Eye (tissue), 1 donor: ENCODE data around the gene UNC93B1.
A peak's percentile ranks its signal among the peaks of the same experiment; 100 is the strongest.
"Not testable (repeated sequence)": the region's sequence is repeated elsewhere in the genome, so short reads cannot be mapped to it uniquely, and the experiment has no call there.

Experiments used
- DNase-seq: peaks from one replicate; pipeline ENCODE4 v3.0.0-alpha.2; 2015

The UNC93B1 gene

DNA sequence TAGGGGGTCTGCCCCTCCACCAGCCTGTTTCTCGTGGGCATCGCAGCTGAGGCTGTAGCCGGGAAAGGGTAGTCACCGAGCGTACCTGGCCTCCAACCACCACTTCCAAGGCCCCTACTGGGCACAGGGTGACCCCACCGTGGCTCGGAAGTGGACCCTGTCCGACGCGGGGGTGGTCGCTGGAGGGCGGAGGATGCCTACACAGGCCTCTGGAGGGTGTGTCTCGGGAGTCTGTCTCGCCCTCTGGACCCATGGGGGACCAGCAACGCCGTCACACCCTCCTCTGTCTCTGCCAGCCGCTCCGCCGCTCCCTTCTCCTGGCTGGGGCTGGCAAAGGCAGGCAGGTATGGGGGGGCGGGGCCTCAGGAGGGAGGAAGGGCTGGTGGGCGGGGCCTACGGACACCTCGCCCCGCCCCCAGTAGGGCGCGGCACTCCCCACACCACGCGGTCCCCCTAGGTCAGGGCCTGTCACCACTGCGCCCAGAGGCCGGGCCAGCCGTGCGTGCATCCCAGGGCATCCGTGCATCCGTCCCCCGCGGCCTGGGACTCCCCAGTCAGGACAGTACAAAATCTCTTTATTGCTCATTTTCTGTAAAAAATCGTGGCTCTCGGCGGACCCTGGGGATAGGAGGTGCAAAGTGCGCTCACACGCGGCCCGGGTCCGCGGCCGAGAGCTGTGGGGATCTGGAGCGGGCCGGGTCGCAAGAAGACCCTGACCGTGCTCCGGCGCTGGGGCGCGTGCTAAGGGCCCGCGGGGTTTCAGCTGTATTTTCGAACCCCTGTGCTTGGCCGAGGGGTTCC, 13.2 kb downstream of the UNC93B1 start:
- peak; percentile 38 for DNase-seq

DNA sequence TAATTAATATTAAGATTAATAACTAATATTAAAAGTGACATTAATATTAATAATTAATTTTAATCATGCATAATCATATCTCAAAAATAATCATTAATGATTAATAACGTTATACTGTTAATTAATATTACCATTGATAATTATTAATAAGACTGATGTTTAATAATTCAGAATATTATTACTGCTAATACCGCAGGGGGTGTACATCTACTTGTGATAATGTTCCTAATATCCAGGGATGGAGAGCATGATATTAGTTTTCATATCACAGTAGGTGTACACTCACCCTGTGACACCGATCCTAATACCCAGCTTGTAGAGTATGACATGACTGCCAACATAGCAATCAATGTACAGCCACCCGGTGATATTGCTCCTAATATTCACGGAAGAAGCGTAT, 18.6 kb downstream of the UNC93B1 start:
- DNase-seq, result not testable (repeated sequence)

DNA sequence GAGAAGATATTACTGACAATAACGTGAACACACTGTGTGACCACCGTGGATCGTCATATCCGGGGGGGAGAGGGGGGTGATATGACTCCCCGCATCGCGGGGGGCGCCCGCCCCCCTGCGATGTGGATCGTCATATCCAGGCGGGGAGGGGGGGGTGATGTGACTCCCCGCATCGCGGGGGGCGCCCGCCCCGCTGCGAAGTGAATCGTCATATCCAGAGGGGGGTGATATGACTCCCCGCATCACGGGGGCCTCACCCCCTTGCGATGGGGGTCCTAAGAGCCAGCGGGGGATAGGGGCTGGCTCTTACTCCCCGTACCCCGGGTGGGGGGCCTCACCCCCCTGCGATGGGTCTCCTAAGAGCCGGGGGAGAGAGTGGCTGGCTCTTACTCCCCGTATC, 19.9 kb downstream of the UNC93B1 start:
- no peak for DNase-seq

DNA sequence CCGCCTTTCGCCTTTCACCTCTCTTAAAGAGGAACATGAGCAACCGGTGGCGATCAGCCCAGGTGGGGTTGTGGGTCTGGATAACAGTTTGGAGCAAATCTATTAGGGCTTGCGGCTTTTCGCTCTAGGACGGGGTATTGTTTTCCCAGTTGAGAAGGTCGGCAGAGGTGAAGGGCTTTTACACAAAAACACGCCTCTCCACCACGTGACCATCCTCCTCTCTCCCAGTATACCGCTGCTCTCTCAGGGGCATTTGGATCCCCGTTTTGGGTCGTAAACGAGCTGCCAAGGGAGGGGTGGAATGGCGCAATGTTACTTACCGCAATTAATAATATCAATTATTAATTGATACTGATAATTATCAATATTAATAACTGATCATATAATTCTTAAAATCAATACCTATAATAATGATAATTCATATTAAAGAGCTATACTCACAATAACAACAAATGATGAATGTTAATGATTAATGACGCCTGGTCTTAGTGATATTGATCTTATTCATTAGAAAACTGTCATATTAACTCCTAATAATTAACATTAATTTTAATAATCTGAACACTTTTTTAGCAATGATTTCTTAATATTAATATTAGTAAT, 21.5 kb downstream of the UNC93B1 start:
- DNase-seq, result not testable (repeated sequence)

DNA sequence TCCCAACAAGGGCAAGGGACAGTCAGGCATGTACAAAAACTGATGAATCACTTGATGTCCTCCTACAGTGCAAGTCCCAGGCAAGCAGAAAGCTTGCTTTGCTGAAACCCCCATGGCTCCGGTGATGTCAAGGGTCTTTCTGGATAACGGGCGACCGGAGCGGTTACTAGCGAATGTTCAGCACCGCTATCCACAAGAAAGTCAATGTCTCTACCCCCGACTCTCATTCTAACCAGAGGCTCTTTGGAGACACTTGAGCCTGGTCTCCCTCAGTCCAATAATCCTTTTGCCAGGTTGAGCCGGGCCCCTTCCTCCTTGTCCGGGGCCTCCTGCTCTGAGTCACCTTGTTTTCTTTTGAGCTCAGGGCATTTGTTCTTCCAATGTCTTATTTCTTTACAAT, 22.7 kb downstream of the UNC93B1 start:
- not testable (repeated sequence) for DNase-seq

DNA sequence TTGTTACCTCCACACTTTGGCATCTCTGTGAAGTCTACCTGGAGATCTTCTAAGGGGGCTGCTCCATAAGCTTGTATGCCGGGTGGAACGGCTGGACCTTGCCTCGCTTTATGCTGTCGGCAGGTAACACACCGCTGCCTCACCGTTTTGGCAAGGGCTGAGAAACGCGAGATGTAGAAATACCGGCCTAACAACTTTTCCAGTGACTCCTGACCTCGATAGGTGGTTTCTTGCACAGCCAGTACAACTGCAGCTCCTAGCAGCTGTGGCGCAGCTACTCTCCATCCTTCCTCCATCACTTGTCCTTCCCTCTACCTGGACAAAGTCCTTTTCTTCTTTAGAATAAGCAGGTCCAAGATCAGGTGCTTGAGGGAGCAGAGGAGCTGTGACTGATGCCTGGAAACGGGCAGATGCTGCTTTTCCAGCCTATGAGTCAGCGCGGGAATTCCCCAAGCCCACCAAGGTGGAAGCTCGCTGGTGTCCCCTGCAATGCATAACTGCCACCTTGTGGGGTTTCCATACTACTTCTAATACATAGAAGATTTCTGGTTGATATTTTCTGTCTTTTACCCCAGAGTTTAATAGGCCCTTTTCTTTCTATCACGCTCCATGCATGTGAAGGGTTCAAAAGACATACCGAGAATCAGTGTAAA, 25.0 kb downstream of the UNC93B1 start:
- DNase-seq, result peak; percentile 8

DNA sequence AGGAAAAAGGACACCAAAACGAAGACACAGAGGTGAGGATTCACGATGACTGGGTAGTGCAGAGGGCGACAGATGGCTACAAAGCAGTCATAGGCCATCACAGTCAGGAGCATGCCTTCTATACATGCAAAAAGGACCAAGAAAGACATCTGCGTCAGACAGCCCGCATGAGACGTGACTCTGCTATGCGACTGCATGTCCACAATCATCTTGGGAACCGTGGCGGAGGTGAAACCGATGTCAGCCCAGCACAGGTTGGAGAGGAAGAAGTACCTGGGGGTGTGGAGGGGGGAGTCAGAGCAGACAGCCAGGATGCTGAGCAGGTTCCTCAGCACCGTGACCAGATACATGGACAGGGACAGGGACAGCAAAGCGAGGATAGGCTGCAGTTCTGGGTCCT, 29.2 kb downstream of the UNC93B1 start:
- not testable (repeated sequence) for DNase-seq

DNA sequence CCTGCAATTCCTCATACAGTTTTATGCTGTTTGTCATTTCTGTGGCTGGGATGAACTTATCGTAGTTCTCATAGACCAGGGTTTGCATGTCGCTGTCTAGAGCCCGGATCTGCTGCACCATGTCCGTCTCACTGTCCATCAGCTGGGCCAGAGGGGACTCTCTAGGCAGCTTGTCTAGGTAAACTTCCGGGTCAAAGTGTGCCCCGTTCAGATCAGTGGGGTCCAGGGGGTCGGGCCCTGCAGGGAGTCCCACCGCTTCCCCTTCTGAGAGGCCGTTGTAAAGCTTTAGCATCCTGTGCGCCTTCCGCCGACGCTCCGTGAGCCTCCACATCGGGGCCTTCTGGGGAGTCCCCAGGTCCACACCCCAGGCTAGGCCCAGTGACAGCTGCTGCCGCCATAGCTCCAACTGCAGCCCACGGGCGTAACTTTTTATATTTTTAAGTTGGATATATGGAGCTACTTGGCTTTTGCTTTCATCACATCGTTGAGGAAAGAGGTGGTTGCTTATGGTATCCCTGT, 38.0 kb downstream of the UNC93B1 start:
- not testable (repeated sequence) for DNase-seq

DNA sequence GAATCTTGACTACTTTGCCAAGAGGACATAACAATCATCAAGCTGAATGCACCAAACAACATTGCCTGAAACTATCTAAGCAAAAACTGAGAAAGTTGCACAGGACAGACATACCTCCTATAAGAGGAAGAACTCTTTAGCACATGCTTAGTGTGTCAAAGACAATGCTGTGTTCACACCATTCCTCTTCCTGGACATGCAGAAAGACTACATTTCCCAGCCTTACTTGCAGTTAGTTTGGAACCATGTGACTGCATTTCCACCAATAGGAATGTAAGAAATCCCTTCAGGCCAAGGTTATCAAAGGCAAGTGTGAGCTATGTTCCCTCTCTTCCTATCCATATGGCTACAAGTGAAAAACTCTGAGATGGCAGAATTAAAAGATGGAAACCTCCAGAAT, 39.2 kb downstream of the UNC93B1 start:
- DNase-seq, result not testable (repeated sequence)

DNA sequence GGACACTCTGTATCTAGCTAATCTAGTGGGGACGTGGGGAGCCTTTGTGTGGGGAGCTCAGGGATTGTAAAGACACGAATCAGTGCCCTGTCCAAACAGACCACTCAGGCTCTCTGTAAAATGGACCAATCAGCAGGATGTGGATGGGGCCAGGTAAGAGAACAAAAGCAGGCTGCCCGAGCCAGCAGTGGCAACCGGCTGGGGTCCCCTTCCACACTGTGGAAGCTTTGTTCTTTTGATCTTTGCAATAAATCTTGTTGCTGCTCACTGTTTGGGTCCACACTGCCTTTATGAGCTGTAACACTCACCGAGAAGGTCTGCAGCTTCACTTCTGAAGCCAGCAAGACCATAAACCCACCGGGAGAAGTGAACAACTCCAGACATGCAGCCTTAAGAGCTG, 40.0 kb downstream of the UNC93B1 start:
- DNase-seq, result not testable (repeated sequence)

DNA sequence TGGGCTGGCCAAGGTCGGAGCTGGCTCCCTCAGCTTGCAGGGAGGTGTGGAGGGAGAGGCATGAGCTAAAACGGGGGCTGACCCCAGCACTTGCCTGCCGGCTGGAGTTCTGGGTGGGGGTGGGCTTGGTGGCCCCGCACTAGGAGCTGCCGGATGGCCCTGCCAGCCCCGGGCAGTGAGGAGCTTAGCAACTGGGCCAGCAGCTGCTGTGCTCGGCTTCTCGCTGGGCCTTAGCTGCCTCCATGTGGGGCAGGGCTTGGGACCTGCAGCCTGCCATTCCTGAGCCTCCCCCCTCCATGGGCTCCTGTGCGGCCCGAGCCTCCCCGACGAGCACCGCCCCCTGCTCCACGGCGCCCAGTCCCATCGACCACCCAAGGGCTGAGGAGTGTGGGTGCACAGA, 40.7 kb downstream of the UNC93B1 start:
- DNase-seq, result not testable (repeated sequence)

DNA sequence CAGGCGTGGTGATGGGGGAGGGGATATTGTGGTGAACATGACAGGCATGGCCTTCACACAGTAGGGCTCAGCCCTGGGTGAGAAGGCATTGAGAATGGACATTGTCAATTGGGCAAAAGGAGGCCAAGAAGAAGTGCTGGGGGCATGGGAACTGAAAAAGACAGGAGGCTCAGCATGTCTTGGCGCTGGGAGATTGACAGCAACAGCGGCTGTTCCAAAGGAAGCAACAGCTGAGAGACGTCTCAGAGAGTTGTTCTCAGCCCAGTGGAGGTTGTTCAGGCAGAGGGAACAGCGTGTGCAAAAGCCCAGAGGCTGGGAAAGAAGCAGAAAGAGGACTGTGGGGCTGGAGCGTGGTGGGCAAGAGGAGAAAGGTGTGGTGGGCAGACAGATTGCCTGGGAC, 47.7 kb downstream of the UNC93B1 start:
- not testable (repeated sequence) for DNase-seq

DNA sequence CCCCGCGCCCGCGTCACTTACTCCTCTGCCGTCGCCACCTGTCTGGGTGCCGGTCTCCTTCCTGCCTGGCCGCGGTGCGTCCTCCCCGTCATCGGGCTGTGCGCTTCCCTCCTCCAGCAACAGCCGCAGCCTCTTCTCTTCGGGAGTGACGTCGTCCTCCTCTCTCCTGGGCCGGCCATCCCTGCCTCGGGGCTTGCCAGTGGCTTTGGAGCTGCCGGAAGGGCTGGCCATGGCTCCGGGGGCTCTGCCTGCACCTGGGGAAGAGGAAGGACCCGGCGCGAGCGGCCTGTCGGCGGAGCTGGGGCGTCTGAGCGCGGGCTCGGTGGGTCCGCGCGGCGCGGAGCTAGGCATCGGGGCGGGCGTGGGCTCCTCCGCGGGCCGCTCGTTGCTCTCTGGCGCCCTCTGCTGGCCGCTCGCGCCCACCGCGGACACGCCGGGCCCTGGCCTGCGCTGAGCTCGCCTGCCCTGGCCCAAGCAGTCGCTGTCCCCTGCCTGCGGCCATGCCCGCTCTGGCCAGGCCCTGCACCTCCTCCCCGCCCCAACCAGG, 48.4 kb downstream of the UNC93B1 start:
- DNase-seq, result peak; percentile 92

DNA sequence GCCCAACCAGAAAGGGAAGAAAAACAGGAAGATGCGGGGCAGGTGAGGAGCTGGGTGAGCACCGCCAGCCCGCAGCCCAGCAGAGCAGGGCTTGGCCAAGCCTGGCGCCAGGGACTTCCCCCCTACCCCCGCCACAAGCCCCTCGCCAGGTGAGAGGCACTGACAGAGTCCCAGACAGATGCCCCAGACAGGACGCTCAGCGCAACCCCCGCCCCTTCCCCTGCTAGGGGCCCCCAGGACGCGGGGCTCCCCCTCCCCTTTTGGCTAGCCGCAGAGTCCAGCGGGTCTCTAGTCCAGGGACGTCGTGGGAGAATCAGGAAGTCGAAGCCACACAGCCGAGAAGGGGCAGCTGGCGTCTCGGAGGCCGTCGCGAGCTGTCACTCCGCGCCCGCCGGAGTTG, 48.9 kb downstream of the UNC93B1 start:
- not testable (repeated sequence) for DNase-seq

DNA sequence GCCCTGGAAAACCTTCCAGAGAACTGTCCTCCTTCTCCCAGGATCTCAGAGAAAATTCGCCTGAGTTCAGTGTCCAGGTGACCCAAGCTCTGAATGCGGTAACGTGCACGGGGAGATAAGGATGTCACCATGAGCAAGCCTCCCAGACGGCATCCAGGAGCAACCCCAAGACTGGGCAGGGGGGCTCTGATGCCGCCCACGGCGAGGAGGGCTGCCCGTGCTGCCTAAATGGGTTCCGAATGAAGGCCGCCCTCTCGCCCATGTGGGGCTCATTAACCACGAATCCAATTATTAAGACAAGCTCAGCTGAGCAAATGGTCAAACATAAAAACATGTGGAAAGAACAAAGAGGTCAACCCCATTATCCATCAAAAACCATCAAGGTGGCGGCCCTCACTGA, 49.6 kb downstream of the UNC93B1 start:
- peak; percentile 6 for DNase-seq

DNA sequence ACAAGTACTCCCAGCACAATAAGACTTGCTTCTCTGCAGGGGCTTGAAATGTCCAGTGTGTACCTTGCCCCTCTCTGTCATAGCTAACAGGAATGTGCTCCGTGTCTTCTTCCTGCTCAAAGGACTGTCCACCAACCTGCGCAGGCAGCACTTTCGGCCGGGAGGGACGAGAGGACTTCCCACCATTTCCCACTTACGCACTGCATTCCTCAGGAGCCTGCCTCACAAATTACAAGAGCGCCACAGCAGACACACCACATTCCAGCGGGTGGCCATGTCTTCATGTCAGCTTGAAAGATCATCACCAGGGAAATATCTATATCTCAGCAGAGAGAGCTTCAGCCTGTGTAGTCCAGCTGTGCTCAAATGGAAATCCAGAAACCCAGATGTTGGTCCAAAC, 53.2 kb downstream of the UNC93B1 start:
- DNase-seq, result peak; percentile 1

DNA sequence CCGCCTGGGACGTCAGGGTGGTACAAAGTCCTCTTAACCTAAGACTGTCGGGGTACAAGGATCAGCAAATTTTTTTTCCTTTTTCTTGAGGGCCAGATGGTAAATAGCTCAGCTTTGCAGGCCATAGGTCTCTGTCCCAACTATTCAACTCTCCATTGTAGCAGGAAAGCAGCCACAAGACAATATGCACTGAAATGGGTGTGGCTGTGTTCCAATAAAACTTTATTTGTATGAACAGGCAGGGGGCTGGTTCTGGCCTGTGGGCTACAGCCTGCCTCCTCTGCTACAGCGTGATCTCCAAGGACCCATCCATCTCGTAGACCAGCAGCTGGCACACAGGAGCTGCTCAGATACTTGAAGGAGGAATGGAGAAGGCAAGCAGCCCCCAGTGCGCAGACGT, 56.1 kb downstream of the UNC93B1 start:
- DNase-seq, result not testable (repeated sequence)

DNA sequence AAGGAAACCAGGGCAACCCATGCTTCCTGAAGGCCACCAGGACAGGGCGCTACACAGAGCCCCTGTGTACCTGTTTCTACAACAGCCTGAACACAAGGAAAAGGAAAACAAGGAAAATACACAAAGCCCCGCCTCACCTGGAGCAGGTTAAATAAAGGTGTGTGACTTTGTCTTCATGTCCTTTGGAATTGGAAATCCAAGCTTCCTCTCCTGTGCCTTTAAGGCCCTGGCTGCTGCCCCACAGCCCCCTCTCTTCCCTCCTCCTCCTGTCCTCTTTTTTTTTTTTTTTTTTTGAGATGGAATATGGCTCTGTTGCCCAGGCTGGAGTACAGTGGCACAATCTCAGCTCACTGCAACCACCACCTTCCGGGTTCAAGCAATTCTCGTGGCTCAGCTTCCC, 57.5 kb downstream of the UNC93B1 start:
- not testable (repeated sequence) for DNase-seq

DNA sequence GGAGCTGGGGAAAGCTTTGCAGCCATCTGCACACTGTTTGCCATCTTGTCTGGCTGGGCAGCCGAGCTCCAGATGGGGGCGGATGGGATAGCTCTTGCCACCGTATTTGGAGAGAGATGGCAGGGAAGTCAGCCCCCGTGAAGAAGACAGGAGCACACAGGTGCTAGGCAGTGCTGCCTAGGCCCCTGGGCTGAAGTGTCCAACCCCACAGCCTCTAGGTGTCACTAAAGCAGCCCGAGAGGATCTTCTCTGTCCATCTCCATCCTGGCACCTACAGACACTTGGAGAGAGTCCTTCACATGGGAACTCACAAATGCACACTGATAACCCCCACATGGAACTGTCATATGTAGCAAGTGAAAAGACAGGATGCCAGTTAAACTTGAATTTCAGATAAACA, 60.5 kb downstream of the UNC93B1 start:
- DNase-seq, result not testable (repeated sequence)
